Ammon's horn (tissue), 1 donor: ENCODE measurements around the gene MICB.
A peak's percentile ranks its signal among the peaks of the same experiment; 100 is the strongest.
"Not testable (repeated sequence)": the region's sequence is repeated elsewhere in the genome, so short reads cannot be mapped to it uniquely, and the experiment has no call there.

Source experiments
- DNase-seq: peaks from one replicate; pipeline ENCODE4 v3.0.0-alpha.2; 2016; ENCODE audit warnings: low spot score

MICB gene

DNA sequence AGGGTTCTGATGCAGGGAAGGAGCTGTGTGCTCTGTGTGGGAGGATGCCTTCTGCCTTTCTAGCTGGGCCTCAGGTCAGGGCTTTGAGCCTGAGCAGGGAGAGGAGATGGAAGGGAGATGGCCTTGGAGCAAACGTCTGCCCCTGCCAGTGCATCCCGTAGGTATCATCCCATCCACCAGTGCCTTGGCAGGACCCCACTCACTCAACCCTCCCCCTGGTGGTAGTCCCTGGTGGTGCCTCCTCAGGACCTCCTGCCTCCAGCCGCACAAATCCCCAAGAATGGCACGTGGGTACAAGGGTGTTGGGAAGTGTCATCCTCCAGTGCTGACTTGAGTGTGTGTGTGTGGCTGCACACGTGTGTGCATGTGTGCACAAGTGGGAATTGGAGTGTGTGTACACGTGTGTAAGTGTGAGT is 23.1 kb upstream of the MICB start:
- no peak for DNase-seq

DNA sequence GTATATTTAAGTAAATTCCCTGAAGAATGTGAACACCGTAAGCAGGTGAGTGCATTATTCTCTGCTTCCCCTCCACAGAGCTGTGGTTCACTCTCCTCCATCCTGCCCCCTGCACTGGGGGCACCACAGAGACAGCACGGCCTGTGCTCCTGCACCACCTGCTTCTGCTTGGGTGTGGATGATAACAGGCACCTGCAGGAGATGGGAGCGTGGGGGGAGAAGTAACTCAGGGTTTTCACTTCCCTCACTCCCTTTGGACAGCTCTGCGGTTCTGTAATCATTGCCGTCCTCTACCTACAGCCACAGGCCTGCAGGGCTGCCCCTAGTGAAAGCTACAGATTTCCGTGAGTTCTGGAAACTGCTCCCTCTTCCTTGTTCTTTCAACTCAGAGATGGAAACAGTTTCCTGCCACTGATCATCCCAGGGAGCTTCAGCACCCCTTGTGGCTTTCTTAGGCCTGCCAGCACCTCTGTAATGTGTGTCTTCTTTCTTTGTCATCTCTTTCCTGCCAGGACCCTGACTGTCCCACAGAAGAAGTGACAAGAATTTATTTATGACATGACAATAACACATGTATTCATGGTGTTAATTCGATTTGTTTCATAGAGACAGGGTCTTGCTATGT is 21.3 kb upstream of the MICB start:
- DNase-seq, result no peak

DNA sequence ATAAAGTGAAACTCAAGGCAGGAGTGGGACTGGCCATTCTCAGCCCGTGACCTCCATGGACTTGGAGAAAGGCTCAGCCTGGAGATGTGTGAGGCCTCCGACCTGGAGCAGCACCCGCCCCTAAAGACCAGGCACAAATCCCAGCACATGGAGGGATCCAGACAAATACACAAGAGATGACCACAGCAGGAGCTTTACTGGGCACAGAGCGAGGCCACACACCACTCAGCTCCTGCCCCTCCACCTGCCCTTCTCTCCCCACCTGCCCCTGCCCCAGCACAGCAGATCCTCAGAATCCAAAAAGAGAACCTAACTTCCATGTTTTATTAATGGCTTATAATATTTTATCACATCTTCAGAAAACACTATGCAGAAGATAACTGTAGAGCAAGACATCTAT is 20.4 kb upstream of the MICB start:
- DNase-seq, result no peak

DNA sequence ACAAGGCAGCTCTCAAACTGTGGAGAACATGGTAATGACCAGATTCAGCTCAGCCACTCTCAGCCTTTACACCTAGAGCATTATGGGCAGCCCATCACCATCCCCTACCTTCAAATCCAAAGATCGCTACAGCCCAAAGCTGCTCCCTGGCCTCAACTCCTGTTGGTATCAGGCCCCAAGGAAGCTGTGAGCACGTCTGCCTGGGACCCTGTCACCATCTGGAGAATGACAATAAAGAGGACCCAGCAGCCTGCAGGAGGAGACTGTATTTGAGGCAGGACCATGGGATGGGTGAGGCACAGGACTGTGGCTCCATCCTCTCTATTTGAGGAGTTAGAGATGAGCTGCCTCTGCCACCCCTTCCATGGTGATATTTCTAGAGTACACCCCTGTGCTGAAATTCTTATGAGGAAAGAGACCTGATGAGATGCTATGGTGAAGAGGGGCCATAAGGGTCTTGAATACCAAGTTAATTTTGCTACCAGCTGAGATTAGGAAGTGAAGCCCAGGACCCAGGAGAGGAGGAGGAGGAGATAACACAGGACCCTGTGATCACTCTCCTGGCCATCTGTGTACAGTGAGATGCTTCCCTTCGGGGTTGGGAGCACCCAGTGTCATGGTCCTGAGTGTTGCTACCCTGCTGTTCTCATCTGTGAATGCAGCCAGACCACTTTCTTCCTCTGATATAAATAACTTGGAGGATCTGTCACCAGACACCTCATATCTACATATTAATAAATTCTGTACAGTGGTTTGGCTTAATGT is 19.6 kb upstream of the MICB start:
- DNase-seq, result no peak

DNA sequence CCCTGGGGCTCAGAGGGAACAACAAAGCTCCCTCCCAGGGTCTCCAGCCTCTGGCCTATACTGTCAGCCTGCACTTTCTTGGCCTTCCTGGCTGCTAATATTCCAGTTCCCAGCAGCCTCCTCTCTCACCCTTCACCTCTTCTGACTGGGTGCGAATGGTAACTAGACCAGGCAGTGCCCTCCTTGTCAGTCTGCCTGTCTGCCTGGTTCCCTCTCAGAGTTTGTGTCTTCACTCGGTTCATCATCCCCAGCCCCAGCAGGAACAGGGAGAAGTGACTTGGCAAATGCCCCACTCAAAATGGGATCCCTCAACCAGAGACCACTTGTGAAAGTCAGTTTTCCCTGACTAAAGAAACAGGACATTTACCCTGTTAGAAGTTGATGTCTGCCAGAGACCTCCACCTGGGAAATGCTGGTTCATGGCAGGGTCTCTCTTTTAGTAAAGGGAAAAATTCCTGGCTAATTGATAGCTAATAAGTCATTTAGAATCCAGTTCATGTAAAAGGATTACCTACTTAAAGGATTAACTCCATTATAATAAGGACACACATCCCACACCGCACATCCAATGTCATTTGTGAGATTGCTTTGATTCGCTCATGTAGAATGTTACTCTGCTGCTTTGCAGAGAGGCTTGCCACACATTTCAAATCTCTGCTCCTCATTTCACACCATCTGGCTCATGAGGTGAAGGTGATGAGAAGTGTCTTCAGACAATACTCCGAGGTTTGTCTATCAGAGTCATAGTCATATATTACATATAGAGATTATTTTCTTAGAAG is 18.6 kb upstream of the MICB start:
- DNase-seq, result no peak

DNA sequence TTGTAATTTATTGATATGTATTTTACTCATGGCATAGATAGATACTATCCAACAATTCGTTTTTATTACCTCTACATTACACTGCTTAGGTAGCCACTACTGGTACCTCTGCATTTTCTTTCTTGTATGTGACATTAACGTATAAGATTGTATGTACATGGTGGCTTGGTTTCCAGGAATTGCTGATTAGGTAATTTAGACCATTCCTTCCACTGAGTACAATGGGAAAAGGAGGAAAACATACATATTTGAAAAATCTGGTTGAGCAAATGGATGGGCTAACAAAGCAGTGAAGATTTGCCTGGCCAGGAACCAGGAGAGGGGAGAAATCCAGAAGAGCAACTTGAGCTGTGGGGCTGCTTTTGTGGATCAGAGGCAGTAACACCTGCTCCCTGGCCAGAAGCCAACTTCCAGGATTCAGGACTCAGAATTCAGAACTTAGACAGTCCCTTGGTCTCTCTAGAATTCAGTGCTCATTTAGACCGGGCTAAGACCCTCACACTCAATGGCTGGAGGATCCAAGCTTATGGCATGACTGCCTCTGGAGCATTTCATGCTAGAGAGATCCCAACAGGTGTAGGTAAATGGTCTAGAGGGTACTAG is 17.9 kb upstream of the MICB start:
- no peak for DNase-seq

DNA sequence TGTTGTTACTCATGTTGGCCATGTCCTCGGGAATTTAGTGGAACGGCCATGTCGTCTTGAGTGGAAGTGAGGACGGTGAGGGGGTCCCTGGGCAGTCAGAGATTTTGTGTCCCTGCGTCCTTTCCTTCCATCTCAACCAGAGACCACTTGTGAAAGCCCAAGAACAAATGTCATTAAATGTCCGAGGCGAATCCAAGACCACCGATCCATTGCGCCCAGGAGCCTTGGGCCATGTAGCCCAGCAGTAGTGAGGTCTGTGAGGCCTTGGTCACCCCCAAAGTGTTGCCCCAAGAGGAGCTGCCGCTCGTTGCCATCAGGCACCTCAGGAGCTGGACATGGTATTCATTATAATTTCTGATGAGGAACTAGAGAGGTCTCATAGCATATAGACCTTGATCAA is 17.4 kb upstream of the MICB start:
- DNase-seq, result no peak

DNA sequence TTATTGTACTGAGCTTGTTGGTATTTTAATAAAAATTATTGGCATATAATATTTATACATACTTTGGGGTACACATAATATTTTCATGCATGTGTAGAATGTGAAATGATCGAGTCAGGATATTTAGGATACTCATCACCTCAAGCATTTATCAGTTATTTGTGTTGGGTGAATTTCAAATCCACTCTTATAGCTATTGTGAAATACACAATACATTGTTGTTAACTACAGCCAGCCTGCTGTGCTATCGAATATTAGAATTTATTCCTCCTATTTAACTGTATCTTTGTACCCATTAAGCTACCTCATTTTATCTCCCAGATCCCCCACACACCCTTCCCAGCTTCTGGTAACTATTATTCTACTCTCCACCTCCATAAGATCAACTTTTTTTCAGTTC is 14.6 kb upstream of the MICB start:
- no peak for DNase-seq

DNA sequence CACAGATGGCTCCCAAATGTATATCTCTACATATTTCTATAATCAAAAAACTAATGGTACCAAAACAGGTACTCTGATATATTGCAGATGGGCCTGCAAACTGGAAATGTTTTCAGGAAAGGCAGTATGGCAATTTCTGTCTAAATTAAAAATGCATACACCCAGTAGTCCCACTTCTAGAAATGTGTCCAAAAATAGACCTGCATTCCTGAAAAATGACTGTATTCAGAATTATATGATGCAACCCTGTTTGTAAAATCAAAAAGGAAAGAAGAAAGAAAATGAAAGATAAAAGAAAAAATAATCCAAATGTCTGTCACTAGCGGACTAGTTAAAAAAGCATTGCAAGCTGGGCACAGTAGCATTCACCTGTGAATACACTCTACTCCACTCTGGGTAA is 12.9 kb upstream of the MICB start:
- no peak for DNase-seq

DNA sequence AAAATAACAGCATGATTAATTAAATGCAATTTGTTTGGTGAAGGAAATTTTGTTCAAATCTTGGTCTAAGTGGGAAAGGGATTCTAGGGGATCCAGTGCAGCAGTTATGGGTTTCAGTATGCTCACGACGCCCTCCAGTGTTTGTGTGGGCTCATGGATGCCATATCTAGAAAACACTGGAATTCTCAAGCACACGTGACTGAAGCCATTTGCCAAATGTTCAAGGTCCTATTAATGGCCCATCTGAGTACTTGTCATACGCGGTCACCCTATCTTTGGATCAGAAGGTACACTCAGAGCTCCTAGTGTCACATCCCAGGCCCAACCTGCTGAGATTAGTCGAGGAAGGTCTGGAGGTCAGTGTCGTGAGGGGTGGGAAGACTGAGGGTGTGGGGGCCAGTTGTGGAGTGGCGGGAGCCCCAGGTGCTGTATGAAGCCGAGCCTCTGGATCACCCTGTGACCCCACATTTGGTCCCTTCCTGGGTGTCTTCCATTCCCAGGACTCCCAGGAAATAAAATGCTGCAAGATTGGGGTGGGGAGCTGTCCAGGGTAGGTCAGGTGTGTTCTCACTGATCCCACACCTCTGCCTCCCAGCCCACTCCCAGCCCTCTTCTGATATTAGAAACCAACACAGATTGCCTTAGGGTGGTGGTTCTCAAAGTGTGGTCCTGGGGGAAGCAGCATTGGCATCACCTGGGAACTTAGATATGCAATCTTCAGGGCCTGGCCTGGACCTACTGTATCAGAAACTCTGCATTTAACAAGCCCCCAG is 11.7 kb upstream of the MICB start:
- DNase-seq, result not testable (repeated sequence)

DNA sequence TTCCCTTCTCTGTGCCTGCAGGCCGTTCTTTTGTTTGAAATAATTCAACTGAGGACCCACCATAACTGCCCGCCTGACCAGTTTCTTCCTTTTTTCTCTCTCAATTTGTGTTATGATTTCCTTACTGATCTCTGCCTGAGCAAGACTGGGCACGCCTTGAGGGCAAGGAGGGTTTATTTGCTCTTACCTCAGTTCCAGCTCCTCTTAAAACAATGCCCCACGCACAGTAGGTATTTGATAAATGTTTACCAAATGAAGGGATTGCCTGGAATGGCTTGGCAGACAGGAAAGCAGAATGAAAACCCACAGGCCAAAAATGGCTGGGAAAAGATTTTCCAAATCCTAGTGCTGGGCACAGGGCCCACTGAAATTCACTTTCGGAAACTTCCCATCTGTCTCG is 10.3 kb upstream of the MICB start:
- not testable (repeated sequence) for DNase-seq

DNA sequence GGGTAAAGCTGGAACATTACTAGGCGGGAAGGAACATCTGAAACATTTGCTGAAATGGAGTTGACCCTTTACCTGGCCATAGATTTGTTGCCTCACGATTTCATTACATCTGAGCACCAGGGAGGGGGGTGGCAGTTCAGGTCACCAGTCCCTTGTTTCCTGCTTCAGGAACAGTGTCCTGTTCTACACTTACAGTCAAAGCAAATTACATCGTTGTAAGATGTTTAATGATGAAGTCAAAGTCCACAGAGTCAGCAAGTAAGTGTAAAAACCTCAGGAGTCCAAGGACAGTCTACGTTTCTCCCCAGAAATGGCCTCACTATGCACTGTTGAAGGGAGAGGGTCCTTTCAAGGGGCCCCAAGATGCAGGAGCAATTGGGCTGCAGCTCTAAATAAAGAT is 8.9 kb upstream of the MICB start:
- DNase-seq, result no peak

DNA sequence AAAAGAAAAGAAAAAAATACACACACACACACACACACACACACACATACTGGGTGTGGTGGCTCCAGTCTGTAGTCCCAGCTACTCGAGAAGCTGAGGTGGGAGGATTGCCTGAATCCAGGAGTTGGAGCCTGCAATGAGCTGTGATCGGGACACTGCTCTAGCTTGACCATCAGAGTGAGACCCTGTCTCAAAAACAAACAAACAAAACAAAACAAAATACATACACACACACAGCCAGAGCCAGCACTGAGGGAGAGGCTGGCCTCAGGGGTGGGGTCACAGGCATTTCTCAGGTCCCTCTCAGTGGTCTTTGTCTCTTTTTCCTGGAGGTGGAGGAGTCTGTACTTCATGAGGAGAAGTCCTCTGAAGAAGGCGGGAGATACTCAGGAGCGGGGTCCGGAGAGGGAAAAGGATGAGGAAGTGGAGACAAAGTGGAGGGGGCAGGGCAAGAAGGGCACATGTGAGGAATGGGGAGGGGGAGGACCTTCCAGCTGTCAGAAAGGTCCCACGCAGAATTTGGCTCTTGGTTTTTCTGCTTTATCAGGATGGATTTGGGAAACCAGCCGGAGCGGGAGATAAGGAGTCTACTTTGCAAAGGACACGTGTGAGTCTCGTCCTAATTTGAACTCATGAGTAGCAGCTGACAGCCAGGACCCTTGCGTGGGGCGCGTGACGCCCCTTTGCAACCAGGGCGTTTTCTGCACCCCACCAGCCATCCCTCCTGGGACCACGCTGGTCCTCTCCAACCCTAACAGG is 7.7 kb upstream of the MICB start:
- no peak for DNase-seq

DNA sequence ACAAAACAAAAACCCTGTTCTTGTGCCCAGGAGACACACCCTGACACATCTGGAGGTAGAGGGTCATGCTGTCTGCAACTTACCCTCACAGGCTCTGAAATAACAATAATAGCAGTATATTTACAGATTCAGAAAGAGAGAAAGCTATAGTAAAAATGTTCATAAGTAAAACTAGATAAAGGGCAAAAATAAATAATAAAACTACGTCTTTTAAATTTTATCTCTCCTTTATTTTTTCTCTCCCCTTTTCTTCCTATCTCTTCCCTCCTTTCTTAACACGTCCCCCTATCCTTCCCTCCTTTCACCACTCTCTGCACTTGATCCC is 4.4 kb upstream of the MICB start:
- not testable (repeated sequence) for DNase-seq

DNA sequence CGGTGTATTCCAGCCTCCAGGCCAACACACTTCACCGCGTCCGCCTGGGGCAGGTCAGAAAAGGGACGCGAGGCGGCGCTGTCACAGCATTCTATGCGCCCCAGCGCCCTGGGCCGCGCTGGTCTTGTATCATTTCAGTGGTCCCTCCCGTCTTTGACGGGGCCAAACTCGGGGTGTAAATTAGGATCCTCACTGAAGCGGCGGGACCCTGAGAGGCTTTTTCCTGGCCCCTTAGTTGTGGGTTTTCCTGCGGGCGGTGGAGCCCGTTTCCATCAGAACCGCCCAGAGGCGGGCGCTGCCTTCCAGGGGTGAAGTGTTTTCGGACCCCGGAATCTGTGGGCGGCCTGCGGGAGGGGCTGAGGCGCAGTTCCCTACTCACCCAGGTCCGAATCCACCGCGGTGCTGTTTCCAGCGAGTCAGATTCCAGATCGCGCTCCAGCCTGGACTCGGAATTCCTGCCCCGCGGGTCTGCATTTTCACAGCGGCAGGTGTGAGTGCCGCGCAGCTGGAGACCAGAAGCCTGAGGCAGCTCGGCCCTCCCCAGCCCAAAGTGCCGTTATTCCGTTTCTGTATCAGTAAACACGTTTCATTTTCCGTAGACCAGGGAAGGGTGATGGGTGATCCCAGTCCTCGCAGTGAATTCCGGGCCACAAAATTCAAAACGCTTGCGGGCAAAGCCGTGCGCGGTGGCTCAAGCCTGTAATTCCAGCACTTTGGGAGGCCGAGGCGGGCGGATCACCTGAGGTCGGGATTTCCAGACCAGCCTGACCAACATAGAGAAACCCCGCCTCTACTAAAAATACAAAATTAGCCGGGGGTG is 3.9 kb upstream of the MICB start:
- peak; percentile 77 for DNase-seq

DNA sequence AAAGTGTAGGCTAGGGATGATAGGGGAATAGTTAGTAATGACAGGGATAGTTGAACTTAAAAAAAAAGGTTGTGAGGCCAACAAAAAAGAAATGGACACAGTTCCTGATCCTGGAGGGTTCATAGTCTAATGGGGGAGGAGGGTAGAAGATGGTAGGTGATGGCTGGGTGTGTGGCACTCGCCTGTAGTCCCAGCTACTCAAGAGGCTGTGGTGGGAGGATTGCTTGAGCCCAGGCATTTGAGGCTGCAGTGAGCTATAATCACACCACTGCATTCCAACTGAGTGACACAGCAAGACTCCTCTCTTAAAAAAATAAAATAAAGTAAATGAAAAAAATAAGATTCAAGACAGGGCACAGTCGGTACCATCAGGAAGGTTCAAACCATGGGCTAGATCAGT is 2.4 kb upstream of the MICB start:
- DNase-seq, result no peak

DNA sequence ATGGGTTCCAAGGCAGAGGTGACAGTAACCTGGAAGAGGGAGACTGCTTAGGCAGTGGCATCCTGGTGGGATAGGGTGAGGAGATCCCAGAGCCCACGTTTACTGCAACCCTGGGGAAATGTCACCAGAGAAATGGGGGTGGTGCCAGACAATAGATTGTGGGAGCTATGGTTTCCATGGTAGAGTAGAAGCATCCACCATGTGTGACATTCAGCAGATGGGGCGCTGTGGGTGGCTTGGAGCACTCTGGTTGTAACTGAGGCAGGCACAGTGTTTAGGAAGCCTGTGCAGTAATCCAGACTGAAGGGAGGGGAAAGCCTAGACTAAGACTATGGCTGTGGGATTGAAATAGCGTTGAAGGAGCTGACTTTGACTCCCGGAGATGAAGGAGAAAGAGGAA is 1.1 kb upstream of the MICB start:
- peak; percentile 68 for DNase-seq

DNA sequence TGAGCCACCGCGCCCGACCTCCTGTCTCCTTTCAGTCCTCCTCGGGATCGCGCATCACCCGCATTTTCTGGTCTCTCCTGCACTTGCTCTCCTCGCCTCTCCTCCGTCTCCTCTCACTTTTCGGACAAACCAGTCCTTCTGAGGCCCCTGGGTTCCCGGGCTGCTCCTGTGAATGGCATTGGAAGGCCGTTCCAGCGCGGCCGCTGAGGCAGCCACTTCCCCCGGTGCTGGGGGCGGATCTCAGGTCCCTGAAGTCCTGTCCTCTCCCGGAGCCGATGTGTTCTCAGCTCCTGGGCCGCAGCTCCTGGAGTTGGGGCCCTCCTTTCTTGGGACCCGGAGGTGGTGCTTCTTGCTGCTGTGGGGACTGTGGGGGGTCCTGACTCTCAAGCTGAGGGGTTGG is 803 bp downstream of the MICB start:
- no peak for DNase-seq

DNA sequence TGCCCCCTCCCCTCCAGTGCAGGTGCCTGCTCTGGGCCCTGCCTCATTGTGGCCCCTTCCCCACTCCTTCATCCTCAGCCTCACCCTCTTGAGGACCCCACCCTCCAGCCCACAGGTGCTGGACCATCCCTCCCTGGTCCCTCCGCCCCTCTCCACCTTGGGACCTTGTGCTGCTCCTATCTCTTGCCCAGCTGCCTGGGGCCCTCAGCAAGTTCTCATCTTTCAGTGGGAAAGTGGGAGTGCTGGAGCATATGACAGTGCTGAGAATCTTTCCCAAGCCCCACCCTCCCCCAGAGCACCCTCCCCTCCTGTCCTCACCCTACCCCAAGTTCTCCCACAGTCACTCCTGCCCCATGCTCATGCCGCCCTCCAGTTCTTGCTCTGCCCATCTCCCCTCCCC is 1.7 kb downstream of the MICB start:
- not testable (repeated sequence) for DNase-seq

DNA sequence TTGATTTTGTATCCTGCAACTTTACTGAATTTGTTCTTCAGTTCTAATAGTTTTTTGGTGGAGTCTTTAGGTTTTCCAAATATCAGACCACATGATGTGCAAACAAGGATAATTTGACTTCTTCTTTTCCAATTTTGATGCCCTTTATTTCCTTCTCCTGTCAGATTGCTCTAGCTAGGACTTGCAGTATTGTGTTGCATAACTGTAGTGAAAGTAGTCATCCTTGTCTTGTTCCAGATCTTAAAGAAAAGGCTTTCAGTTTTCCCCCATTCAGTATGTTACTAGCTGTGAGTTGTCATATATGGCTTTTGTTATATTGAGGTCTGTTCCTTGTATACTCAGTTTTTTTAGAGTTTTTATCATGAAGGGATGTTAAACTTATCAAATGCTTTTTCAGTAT is 4.6 kb downstream of the MICB start:
- no peak for DNase-seq

DNA sequence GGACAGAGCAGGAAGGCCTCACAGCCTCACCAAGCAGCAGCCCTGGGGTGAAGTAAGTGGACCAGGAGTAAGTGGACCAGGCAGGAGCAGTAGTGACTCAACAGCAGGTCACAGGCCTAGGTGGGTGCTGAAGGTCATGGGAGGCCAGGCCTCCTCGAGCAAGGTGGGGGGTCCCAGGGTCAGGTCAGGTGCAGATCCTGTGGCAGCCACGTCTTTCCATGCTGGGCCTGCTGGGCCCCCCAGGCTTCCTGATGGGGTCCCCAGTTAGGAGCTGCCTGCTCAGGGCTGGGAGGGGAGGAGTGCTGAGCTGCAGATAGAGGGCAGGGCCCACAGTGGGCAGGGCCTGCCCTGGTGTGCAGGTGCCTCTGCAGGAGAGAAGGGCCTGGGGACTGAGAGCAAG is 11.1 kb downstream of the MICB start:
- DNase-seq, result not testable (repeated sequence)
